GM12878 (cell line): Measurements from ENCODE around the gene LIX1. TPM values are rescaled to one million over a fixed set of nuclear protein-coding genes. Genes with fewer than 3 reads are reported as not detected.

Experiments
- ATAC-seq: fragments of 200-7000 bp; cut with Tn5 transposase; 3 replicates; pipeline ENCODE4 v1.9.1; 2020; ENCODE audit warnings: mild to moderate bottlenecking, moderate library complexity
- BruUV-seq: library from RNA; stranded (reverse); fragments of 400-500 nt; replicated peaks from 2 replicates; lab custom pipeline; 2021; lab: Mats Ljungman, UMichigan
- CTCF ChIA-PET: fragments of 300-600 bp; sonication (Branson Sonifier 250); formaldehyde crosslinking; extraction: SDS; loops from one replicate; lab custom pipeline; 2021; ENCODE audit warnings: inconsistent platforms; lab: Yijun Ruan, JAX
- POLR2A ChIA-PET: fragments of 350-600 bp; formaldehyde crosslinking; extraction: SDS; loops from one replicate; lab custom pipeline; 2021; ENCODE audit warnings: inconsistent platforms; lab: Charles Lee
- RAD21 ChIA-PET: fragments of 300-600 bp; sonication (Branson Sonifier 250); formaldehyde crosslinking; loops from one replicate; lab custom pipeline; 2023; ENCODE audit warnings: antibody characterized with exemption; ENCODE audit not compliant: unreplicated experiment; lab: Charles Lee
- SMC1A ChIA-PET: fragments of 300-600 bp; sonication (Branson Sonifier 250); formaldehyde crosslinking; loops from one replicate; lab custom pipeline; 2023; ENCODE audit not compliant: unreplicated experiment, uncharacterized antibody; lab: Charles Lee
- DNase-seq: peaks from one replicate; pipeline ENCODE4 v3.0.0-alpha.2; 2011; ENCODE audit warnings: low read depth, low spot score
- FAIRE-seq: peaks from 3 replicates; lab custom pipeline; 2011; peaks lifted over from hg19 to GRCh38; lab: Jason Lieb, UNC
- H2AFZ ChIP-seq: 2 replicates; pipeline ENCODE4 v1.6.0; 2011; ENCODE audit warnings: low read depth, low read length, control low read depth; ENCODE audit not compliant: control insufficient read depth
- H3K27ac ChIP-seq: 2 replicates; pipeline ENCODE4 v1.5.1; 2011; ENCODE audit warnings: control low read depth; ENCODE audit not compliant: control insufficient read depth, insufficient read depth
- H3K27me3 ChIP-seq, 2 experiments: replicated peaks in 1 of 2; 2 replicates each; pipeline versions ENCODE4 v1.6.0 to v1.6.1; 2011; ENCODE audit warnings: low read length in 1 of 2; ENCODE audit not compliant: control insufficient read depth in 2 of 2, insufficient read depth in 2 of 2
- H3K36me3 ChIP-seq, 2 experiments: 2 replicates each; pipeline ENCODE4 v1.5.1; 2011; ENCODE audit warnings: low read length in 1 of 2; ENCODE audit not compliant: control insufficient read depth in 2 of 2, insufficient read depth in 2 of 2
- H3K4me1 ChIP-seq: 2 replicates; pipeline ENCODE4 v1.6.1; 2011; ENCODE audit warnings: mild to moderate bottlenecking, low read length, moderate library complexity, mixed read lengths; ENCODE audit not compliant: control insufficient read depth, insufficient read depth
- H3K4me2 ChIP-seq: 2 replicates; pipeline ENCODE4 v1.6.0; 2011; ENCODE audit warnings: control low read depth; ENCODE audit not compliant: control insufficient read depth, insufficient read depth
- H3K4me3 ChIP-seq: fragments of 200-600 bp; sonication (generic); 2 replicates; pipeline ENCODE4 v1.5.1; 2016
- H3K79me2 ChIP-seq: 2 replicates; pipeline ENCODE4 v1.6.0; 2011; ENCODE audit warnings: low read length; ENCODE audit not compliant: control insufficient read depth, insufficient read depth
- H3K9ac ChIP-seq: 2 replicates; pipeline ENCODE4 v1.8.0; 2011; ENCODE audit warnings: low read length, control low read depth, mixed read lengths; ENCODE audit not compliant: control insufficient read depth, insufficient read depth
- H3K9me3 ChIP-seq: replicated peaks from 3 replicates; pipeline ENCODE4 v1.5.1; 2011; ENCODE audit warnings: mild to moderate bottlenecking, low read length; ENCODE audit not compliant: control insufficient read depth, insufficient read depth
- H4K20me1 ChIP-seq: 2 replicates; pipeline ENCODE4 v1.6.0; 2011; ENCODE audit not compliant: control insufficient read depth, insufficient read depth
- BHLHE40 ChIP-seq, 2 experiments: fragments of 450-650 bp in 1 of 2; IDR thresholded peaks; 2 replicates each; pipeline ENCODE4 v1.6.1; 2011 to 2017; ENCODE audit warnings: low read depth in 2 of 2, borderline replicate concordance in 1 of 2, improper control_type of control experiment in 1 of 2, low read length in 1 of 2, mild to moderate bottlenecking in 1 of 2
- CBFB ChIP-seq: IDR thresholded peaks from 2 replicates; pipeline ENCODE4 v1.6.1; 2016; ENCODE audit warnings: antibody characterized with exemption, low read depth
- CREM ChIP-seq: IDR thresholded peaks from 2 replicates; pipeline ENCODE4 v1.6.1; 2014; ENCODE audit warnings: antibody characterized with exemption, low read depth
- HDAC2 ChIP-seq: fragments of 200-600 bp; sonication (generic); IDR thresholded peaks from 2 replicates; pipeline ENCODE4 v1.6.1; 2017
- NFXL1 ChIP-seq: fragments of 450-650 bp; IDR thresholded peaks from 2 replicates; pipeline ENCODE4 v1.6.1; 2017; ENCODE audit warnings: antibody characterized with exemption, mild to moderate bottlenecking, borderline replicate concordance
- TAF1 ChIP-seq: IDR thresholded peaks from 2 replicates; pipeline ENCODE4 v1.6.1; 2011; ENCODE audit warnings: mild to moderate bottlenecking, low read depth, low read length, borderline replicate concordance
- TARDBP ChIP-seq: IDR thresholded peaks from 2 replicates; pipeline ENCODE4 v1.6.1; 2016; ENCODE audit warnings: borderline replicate concordance
- in situ Hi-C: fragments of 300-500 bp; cut with MboI; formaldehyde crosslinking; loops from 9 replicates; pipeline ENCODE4 v1.14.3; 2018; ENCODE audit warnings: mixed read lengths
- intact Hi-C: fragments of 100-400 bp; cut with micrococcal nuclease; formaldehyde crosslinking; loops from one replicate; pipeline ENCODE4 v1.14.2; 2022; ENCODE audit not compliant: unreplicated experiment
- polyA plus RNA-seq, 11 experiments: library from polyadenylated mRNA; depleted of rRNA in 4 of 11; unstranded in 6 of 11; stranded (reverse) in 5 of 11; fragments of >200 nt; fragmentation: Nextera tagmentation in 4 of 11; fragmentation: Illumina TruSeq in 1 of 11; extraction: Ambion mirVana in 4 of 11; extraction: Trizol in 1 of 11; gene quantifications; 1 replicate in 1 of 11; 2 replicates in 10 of 11; pipeline versions ENCODE4 v1.2.1 to v1.2.3, GENCODE V29; 2011 to 2016; ENCODE audit warnings: inconsistent platforms in 2 of 11, missing spikeins in 2 of 11, low read depth in 1 of 11
- total RNA-seq, 4 experiments: library from RNA; depleted of rRNA in 3 of 4; stranded (reverse); fragments of >200 nt in 3 of 4; fragmentation: Illumina TruSeq in 1 of 4; extraction: Trizol in 1 of 4; gene quantifications; 2 replicates each; pipeline versions ENCODE4 v1.2.1 to v1.2.3, GENCODE V29; 2013 to 2021
- TF ChIP-seq, protein P1 (sequence below): fragments of 450-650 bp; IDR thresholded peaks from 2 replicates; pipeline ENCODE4 v1.6.1; 2014; ENCODE audit warnings: mild to moderate bottlenecking

The LIX1 gene
- total and polyA plus RNA-seq, 10 of the 15 experiments (the other 5 are each of a cell fraction or from before 2014, with no cell fraction given) = 0.02 to 0.07 (median 0.04) TPM; not detected in 5

DNA sequence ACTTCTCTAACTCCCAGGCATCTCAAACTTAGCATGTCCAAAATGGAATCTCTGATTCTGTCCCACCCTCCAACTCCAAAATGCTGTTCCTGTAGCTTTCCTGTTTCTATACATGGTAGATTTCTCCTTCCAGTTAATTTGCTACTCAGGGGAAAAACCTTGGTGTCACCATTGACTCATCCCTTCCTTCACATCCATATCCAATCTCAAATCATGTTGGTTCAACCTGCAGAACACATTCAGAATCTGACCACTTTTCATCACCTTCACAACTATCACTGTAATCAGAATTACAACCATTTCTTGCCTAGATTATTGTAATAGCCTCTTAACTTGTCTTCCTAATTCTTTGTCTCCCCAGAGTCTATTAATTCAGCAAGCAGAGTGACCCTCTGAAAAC lies 29.8 kb upstream of the LIX1 start:
- ChIA-PET CTCF (interaction anchor here (1.9 kb wide), 1 partner anchor 11 kb away, joined by 8 read pairs; no protein-coding TSS in a partner anchor), POLR2A (no interaction called here), RAD21 (no interaction called here), SMC1A (interaction anchor here (1.4 to 1.8 kb wide), 2 partner anchors 11 to 362 kb away, joined by 3 to 4 read pairs; no protein-coding TSS in a partner anchor)
- Histone ChIP-seq H3K27ac (no peak overlapping the region), H3K27me3 (no peaks in the 10 kb centered on the region), H3K9ac (no peak overlapping the region), H3K36me3 (peaks cover 0 to 15% of the 10 kb centered on the region in 2 experiments), H3K4me3 (no peak overlapping the region), H3K9me3 (no peaks in the 10 kb centered on the region), H4K20me1 (no peaks in the 10 kb centered on the region), H2AFZ (no peak overlapping the region), H3K79me2 (no peaks in the 10 kb centered on the region), H3K4me2 (no peak overlapping the region), H3K4me1 (peaks cover 6% of the 10 kb centered on the region; the same call in 1 of the 2 replicates)
- no peak for ATAC-seq
- intact Hi-C loops (no loop called here), in situ Hi-C loops (no loop called here)
- TF ChIP-seq CREM (no peak), NFXL1 (no peak), TARDBP (no peak), BHLHE40 (IDR thresholded peaks at IDR 0.05; ENCODE audit: borderline replicate concordance in 1 of 2, low read depth in 2 of 2, low read length in 1 of 2) (no peak), TAF1 (no peak), HDAC2 (no peak), CBFB (no peak)
- TF ChIP-seq, protein P1, sequence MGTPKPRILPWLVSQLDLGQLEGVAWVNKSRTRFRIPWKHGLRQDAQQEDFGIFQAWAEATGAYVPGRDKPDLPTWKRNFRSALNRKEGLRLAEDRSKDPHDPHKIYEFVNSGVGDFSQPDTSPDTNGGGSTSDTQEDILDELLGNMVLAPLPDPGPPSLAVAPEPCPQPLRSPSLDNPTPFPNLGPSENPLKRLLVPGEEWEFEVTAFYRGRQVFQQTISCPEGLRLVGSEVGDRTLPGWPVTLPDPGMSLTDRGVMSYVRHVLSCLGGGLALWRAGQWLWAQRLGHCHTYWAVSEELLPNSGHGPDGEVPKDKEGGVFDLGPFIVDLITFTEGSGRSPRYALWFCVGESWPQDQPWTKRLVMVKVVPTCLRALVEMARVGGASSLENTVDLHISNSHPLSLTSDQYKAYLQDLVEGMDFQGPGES = no peak
- no TSS peak for BruUV-seq
- no peak for FAIRE-seq
- DNase-seq = no peak
